ENCODE data around the gene PLSCR3. TPM values are rescaled to one million over a fixed set of nuclear protein-coding genes. Genes with fewer than 3 reads are reported as not detected.

The PLSCR3 gene
- total RNA-seq, 5 donors from 2014 or later (not counting 1 experiment from before 2014, with no cell fraction given), result 101 to 145 (median 140) TPM

Other genes starting within 250 kb of the PLSCR3 start
- 1 to 10 TPM in 2 of 5 donors, under 1 TPM in 3; 0.60 to 1.8 (median 0.82) TPM for gene ASGR1, start 215.2 kb downstream of the PLSCR3 start, total RNA-seq
- 10 to 100 TPM in 2 of 5 donors, 1 to 10 TPM in 3; 8.1 to 13.6 (median 9.3) TPM for gene DLG4, start 174.7 kb downstream of the PLSCR3 start, total RNA-seq
- 100 to 1,000 TPM; 275 to 424 (median 385) TPM for gene ACADVL, start 174.6 kb downstream of the PLSCR3 start, total RNA-seq
- gene DVL2, start 160.0 kb downstream of the PLSCR3 start, total RNA-seq, result 10 to 100 TPM; 48.2 to 76.3 (median 70.4) TPM
- gene PHF23, start 155.1 kb downstream of the PLSCR3 start, total RNA-seq, result 10 to 100 TPM; 13.3 to 51.6 (median 43.5) TPM
- 100 to 1,000 TPM; 197 to 278 (median 276) TPM for gene GABARAP, start 152.1 kb downstream of the PLSCR3 start, total RNA-seq
- 100 to 1,000 TPM; 109 to 131 (median 125) TPM for gene CTDNEP1, start 142.8 kb downstream of the PLSCR3 start, total RNA-seq
- 10 to 100 TPM; 29.8 to 35.9 (median 33.3) TPM for gene ELP5, start 142.3 kb downstream of the PLSCR3 start, total RNA-seq
- gene CLDN7, start 132.0 kb downstream of the PLSCR3 start, total RNA-seq, result 1 to 10 TPM; 2.4 to 5.9 (median 2.9) TPM
- gene SLC2A4, start 112.8 kb downstream of the PLSCR3 start, total RNA-seq, result under 1 TPM in 1 of 5 donors, not detected in 4; 0.06 TPM
- under 1 TPM in 4 of 5 donors, not detected in 1; 0.20 to 0.57 (median 0.45) TPM for gene YBX2, start 99.9 kb downstream of the PLSCR3 start, total RNA-seq
- gene EIF5A, start 86.9 kb downstream of the PLSCR3 start, total RNA-seq, result 100 to 1,000 TPM; 286 to 481 (median 306) TPM
- gene GPS2, start 79.2 kb downstream of the PLSCR3 start, total RNA-seq, result 100 to 1,000 TPM; 114 to 129 (median 125) TPM
- 10 to 100 TPM; 49.5 to 90.2 (median 80.0) TPM for gene NEURL4, start 65.2 kb downstream of the PLSCR3 start, total RNA-seq
- gene ACAP1, start 58.0 kb downstream of the PLSCR3 start, total RNA-seq, result 100 to 1,000 TPM; 531 to 781 (median 649) TPM
- gene KCTD11, start 42.4 kb downstream of the PLSCR3 start, total RNA-seq, result 1 to 10 TPM; 2.4 to 7.3 (median 4.8) TPM
- not detected for gene TMEM95, start 39.4 kb downstream of the PLSCR3 start, total RNA-seq
- 10 to 100 TPM in 3 of 5 donors, 1 to 10 TPM in 2; 5.7 to 18.3 (median 16.0) TPM for gene TNK1, start 13.4 kb downstream of the PLSCR3 start, total RNA-seq
- 10 to 100 TPM; 28.7 to 48.9 (median 45.6) TPM for gene TMEM256, start 9.6 kb upstream of the PLSCR3 start, total RNA-seq
- gene NLGN2, start 13.3 kb upstream of the PLSCR3 start, total RNA-seq, result 1 to 10 TPM; 6.8 to 8.9 (median 8.4) TPM
- not detected for gene SPEM1, start 25.8 kb upstream of the PLSCR3 start, total RNA-seq
- not detected for gene SPEM2, start 31.1 kb upstream of the PLSCR3 start, total RNA-seq
- gene SPEM3, start 34.3 kb upstream of the PLSCR3 start, total RNA-seq, result not detected
- gene TMEM102, start 40.9 kb upstream of the PLSCR3 start, total RNA-seq, result 10 to 100 TPM in 3 of 5 donors, 1 to 10 TPM in 2; 8.8 to 26.9 (median 23.5) TPM
- gene FGF11, start 45.0 kb upstream of the PLSCR3 start, total RNA-seq, result 1 to 10 TPM; 2.4 to 4.2 (median 3.3) TPM
- gene CHRNB1, start 50.5 kb upstream of the PLSCR3 start, total RNA-seq, result 10 to 100 TPM in 3 of 5 donors, 1 to 10 TPM in 2; 6.6 to 12.0 (median 11.0) TPM
- 10 to 100 TPM; 64.0 to 86.6 (median 82.7) TPM for gene ZBTB4, start 85.1 kb upstream of the PLSCR3 start, total RNA-seq
- gene SLC35G6, start 86.9 kb upstream of the PLSCR3 start, total RNA-seq, result not detected
- gene POLR2A, start 89.8 kb upstream of the PLSCR3 start, total RNA-seq, result 100 to 1,000 TPM; 198 to 444 (median 212) TPM
- 10 to 100 TPM; 38.3 to 72.8 (median 61.4) TPM for gene TNFSF12, start 154.5 kb upstream of the PLSCR3 start, total RNA-seq
- gene TNFSF13, start 164.2 kb upstream of the PLSCR3 start, total RNA-seq, result 1 to 10 TPM; 1.3 to 5.6 (median 4.6) TPM
- gene SENP3, start 167.4 kb upstream of the PLSCR3 start, total RNA-seq, result 10 to 100 TPM; 38.7 to 43.3 (median 42.6) TPM
- 1 to 10 TPM in 3 of 5 donors, not detected in 2; 4.4 to 7.0 (median 5.5) TPM for gene CD68, start 185.1 kb upstream of the PLSCR3 start, total RNA-seq
- 10 to 100 TPM; 27.0 to 31.4 (median 28.6) TPM for gene MPDU1, start 189.3 kb upstream of the PLSCR3 start, total RNA-seq
- gene SOX15, start 195.6 kb upstream of the PLSCR3 start, total RNA-seq, result 1 to 10 TPM in 2 of 5 donors, under 1 TPM in 1, not detected in 2; 0.70 to 1.2 (median 1.1) TPM
- 10 to 100 TPM; 25.4 to 44.7 (median 40.5) TPM for gene FXR2, start 220.4 kb upstream of the PLSCR3 start, total RNA-seq
- 10 to 100 TPM; 53.2 to 68.8 (median 58.5) TPM for gene SAT2, start 233.3 kb upstream of the PLSCR3 start, total RNA-seq
- not detected for gene SHBG, start 235.6 kb upstream of the PLSCR3 start, total RNA-seq

Data from T-cell (primary cell).